Measurements from ENCODE around the gene TTC22. TPM values are rescaled to one million over a fixed set of nuclear protein-coding genes. Genes with fewer than 3 reads are reported as not detected.

The TTC22 gene
- total RNA-seq, 1 experiment from 2014 or later = 1.8 TPM

- no TSS peak for BruUV-seq (replicated peaks)
- ATAC-seq (no peak), DNase-seq (ENCODE audit: low read depth, low spot score) (no peak)
- no peak for TF ChIP-seq REST (IDR thresholded peaks at IDR 0.05; ENCODE audit: low read depth)
- no peak for TF ChIP-seq SIN3A (IDR thresholded peaks at IDR 0.05; ENCODE audit: low read depth)
- TF ChIP-seq POLR2AphosphoS5 (IDR thresholded peaks at IDR 0.05; ENCODE audit: low read depth, low read length) = no peak
- TF ChIP-seq MAX (IDR thresholded peaks at IDR 0.05) = no peak
- no peak for TF ChIP-seq ELF1 (IDR thresholded peaks at IDR 0.05; ENCODE audit: borderline replicate concordance, low read depth)
- no peaks in the 10 kb centered on the region for H3K27me3 ChIP-seq (ENCODE audit: insufficient read depth, low read length)
- RAD21 ChIA-PET (ENCODE audit: low non-redundant PET in 1 of 2, low total read pairs in 2 of 2, uncharacterized antibody in 2 of 2, unreplicated experiment in 2 of 2) = no interaction called here
- H3K27ac ChIP-seq (ENCODE audit: low read depth, low read length) = no peak overlapping the region
- no peaks in the 10 kb centered on the region for H4K20me1 ChIP-seq (ENCODE audit: insufficient read depth)
- peaks cover 7 to 14% of the 10 kb centered on the region in 2 experiments; a peak in 3 of 4 replicates for H3K36me3 ChIP-seq (ENCODE audit: control insufficient read depth in 1 of 2, insufficient read depth in 2 of 2, low read length in 2 of 2)
- H3K79me2 ChIP-seq (ENCODE audit: insufficient read depth, low read length) = no peaks in the 10 kb centered on the region
- POLR2A ChIA-PET = no interaction called here
- intact Hi-C loops (cut with micrococcal nuclease) = no loop called here
- no peaks in the 10 kb centered on the region for H3K4me1 ChIP-seq (ENCODE audit: control insufficient read depth in 1 of 2, insufficient read depth in 2 of 2, low read length in 2 of 2)
- CTCF ChIA-PET = no interaction called here
- no peak overlapping the region for H3K4me3 ChIP-seq (replicated peaks in 1 of 2; ENCODE audit: low read depth in 1 of 2, low read length in 2 of 2)
- H3K4me2 ChIP-seq (ENCODE audit: low read length) = no peak overlapping the region
- H2AFZ ChIP-seq (ENCODE audit: low read depth, low read length, poor library complexity, severe bottlenecking) = no peak overlapping the region
- H3K9ac ChIP-seq (ENCODE audit: low read length) = no peak overlapping the region
- H3K9me2 ChIP-seq (ENCODE audit: insufficient read depth) = no peaks in the 10 kb centered on the region
- H3K9me3 ChIP-seq (ENCODE audit: control insufficient read depth in 1 of 2, insufficient read depth in 1 of 2, low read depth in 1 of 2, low read length in 2 of 2) = no peaks in the 10 kb centered on the region
Observed at GRCh38 chr1:54846301-54846700, 45.2 kb upstream of the TTC22 start.

GRCh38 chr1:54845772-54846171 lies 44.6 kb upstream of the TTC22 start:
- Histone ChIP-seq H2AFZ (ENCODE audit: low read depth, low read length, poor library complexity, severe bottlenecking) (no peak overlapping the region), H3K9ac (ENCODE audit: low read length) (no peak overlapping the region), H3K27me3 (ENCODE audit: insufficient read depth, low read length) (no peaks in the 10 kb centered on the region), H3K27ac (ENCODE audit: low read depth, low read length) (no peak overlapping the region), H3K9me3 (ENCODE audit: control insufficient read depth in 1 of 2, insufficient read depth in 1 of 2, low read depth in 1 of 2, low read length in 2 of 2) (no peaks in the 10 kb centered on the region), H4K20me1 (ENCODE audit: insufficient read depth) (no peaks in the 10 kb centered on the region), H3K4me2 (ENCODE audit: low read length) (no peak overlapping the region), H3K36me3 (ENCODE audit: control insufficient read depth in 1 of 2, insufficient read depth in 2 of 2, low read length in 2 of 2) (peaks cover 4 to 9% of the 10 kb centered on the region in 2 experiments; a peak in 3 of 4 replicates), H3K9me2 (ENCODE audit: insufficient read depth) (no peaks in the 10 kb centered on the region), H3K79me2 (ENCODE audit: insufficient read depth, low read length) (no peaks in the 10 kb centered on the region), H3K4me3 (replicated peaks in 1 of 2; ENCODE audit: low read depth in 1 of 2, low read length in 2 of 2) (no peak overlapping the region), H3K4me1 (ENCODE audit: control insufficient read depth in 1 of 2, insufficient read depth in 2 of 2, low read length in 2 of 2) (no peaks in the 10 kb centered on the region)
- DNase-seq (ENCODE audit: low read depth, low spot score) (no peak), ATAC-seq (no peak)
- intact Hi-C loops (cut with micrococcal nuclease) = no loop called here
- ChIA-PET CTCF (no interaction called here), RAD21 (ENCODE audit: low non-redundant PET in 1 of 2, low total read pairs in 2 of 2, uncharacterized antibody in 2 of 2, unreplicated experiment in 2 of 2) (no interaction called here), POLR2A (no interaction called here)
- BruUV-seq (replicated peaks) = no TSS peak
- TF ChIP-seq CTCF (IDR thresholded peaks at IDR 0.05 in 2 of 3, conservative IDR thresholded peaks at IDR 0.05 in 1 of 3; ENCODE audit: borderline replicate concordance in 1 of 3, insufficient read depth in 1 of 3, low read depth in 2 of 3, low read length in 2 of 3) = no peak
- TF ChIP-seq RAD21 (IDR thresholded peaks at IDR 0.05; ENCODE audit: low read depth) = no peak
- TF ChIP-seq FOSL1 (IDR thresholded peaks at IDR 0.05; ENCODE audit: low read depth) = no peak
- TF ChIP-seq REST (IDR thresholded peaks at IDR 0.05; ENCODE audit: low read depth) = no peak
- no peak for TF ChIP-seq TCF7L2 (IDR thresholded peaks at IDR 0.05; ENCODE audit: borderline replicate concordance, extremely low read depth, insufficient read depth, insufficient read length)
- TF ChIP-seq CBX3 (IDR thresholded peaks at IDR 0.05; ENCODE audit: low read depth) = no peak
- TF ChIP-seq CEBPB (IDR thresholded peaks at IDR 0.05; ENCODE audit: low read depth) = no peak
